Lung (tissue), 12 donors: ENCODE measurements around the gene PRR16. TPM values are rescaled to one million over a fixed set of nuclear protein-coding genes. Genes with fewer than 3 reads are reported as not detected.
A peak's percentile ranks its signal among the peaks of the same experiment; 100 is the strongest.

Experiments used
- ATAC-seq: fragments of 200-7000 bp; cut with Tn5 transposase; one replicate; pipeline ENCODE4 v1.9.1; 2020; ENCODE audit warnings: moderate number of reproducible peaks; ENCODE audit not compliant: insufficient read depth, low FRiP score
- DNase-seq, 3 donors: peaks; one replicate each; pipeline ENCODE4 v3.0.0-alpha.2; 2013 to 2017
- H3K27ac ChIP-seq, 2 donors: one replicate each; pipeline ENCODE4 v1.5.1; 2013; ENCODE audit warnings: mild to moderate bottlenecking in 2 of 2, moderate library complexity in 2 of 2, control low read depth in 1 of 2, inconsistent platforms in 1 of 2, low read depth in 1 of 2, low read length in 1 of 2
- H3K27me3 ChIP-seq, 3 donors: one replicate each; pipeline ENCODE4 v1.5.1; 2013; ENCODE audit warnings: low read length in 2 of 3; ENCODE audit not compliant: control insufficient read depth in 3 of 3, insufficient read depth in 3 of 3
- H3K36me3 ChIP-seq, 4 donors: one replicate each; pipeline ENCODE4 v1.5.1; 2013; ENCODE audit warnings: low read length in 4 of 4, mild to moderate bottlenecking in 1 of 4, moderate library complexity in 1 of 4; ENCODE audit not compliant: control insufficient read depth in 4 of 4, insufficient read depth in 4 of 4
- H3K4me1 ChIP-seq, 5 donors: one replicate each; pipeline ENCODE4 v1.5.1; 2013; ENCODE audit warnings: low read length in 5 of 5, mild to moderate bottlenecking in 2 of 5, moderate library complexity in 1 of 5; ENCODE audit not compliant: control insufficient read depth in 5 of 5, insufficient read depth in 5 of 5
- H3K4me3 ChIP-seq: one replicate; pipeline ENCODE4 v1.5.1; 2013; ENCODE audit warnings: mild to moderate bottlenecking, control low read depth, moderate library complexity
- H3K9ac ChIP-seq, 2 donors: one replicate each; pipeline ENCODE4 v1.5.1; 2013; ENCODE audit warnings: low read length in 2 of 2, control low read depth in 1 of 2; ENCODE audit not compliant: insufficient read depth in 1 of 2
- H3K9me3 ChIP-seq, 4 donors: one replicate each; pipeline ENCODE4 v1.5.1; 2013; ENCODE audit warnings: low read length in 3 of 4, mild to moderate bottlenecking in 1 of 4, moderate library complexity in 1 of 4; ENCODE audit not compliant: control insufficient read depth in 4 of 4, insufficient read depth in 3 of 4
- CTCF ChIP-seq: IDR thresholded peaks from 2 replicates; pipeline ENCODE4 v1.5.1; 2012; ENCODE audit warnings: mild to moderate bottlenecking; ENCODE audit errors: control extremely low read depth, extremely low read depth
- WGBS, 2 donors: extraction: QIAGEN DNeasy Blood & Tissue Kit; methylation state at CpG; one replicate each; pipeline ENCODE4 v1.1.7; 2013; 5-methylcytosine and 5-hydroxymethylcytosine counted together
- polyA plus RNA-seq, 2 donors: library from polyadenylated mRNA; stranded (reverse); fragments of 200-250 nt; gene quantifications; one replicate each; pipeline ENCODE4 v1.2.1, GENCODE V29; 2013
- total RNA-seq, 2 donors: library from RNA; depleted of rRNA in 1 of 2; stranded (reverse); fragments of >200 nt in 1 of 2; gene quantifications; one replicate each; pipeline ENCODE4 v1.2.1, GENCODE V29; 2014 to 2021
- donor health status: control.
- donor health status: control.
- donor health status: Bipolar disorder and iron deficiency.
- donor health status: healthy.
- donor health status: DM: yes; HTN: yes; CAD: no.

PRR16 gene
- total and polyA plus RNA-seq, 4 donors = 1.1 to 6.6 (median 5.9) TPM

DNA sequence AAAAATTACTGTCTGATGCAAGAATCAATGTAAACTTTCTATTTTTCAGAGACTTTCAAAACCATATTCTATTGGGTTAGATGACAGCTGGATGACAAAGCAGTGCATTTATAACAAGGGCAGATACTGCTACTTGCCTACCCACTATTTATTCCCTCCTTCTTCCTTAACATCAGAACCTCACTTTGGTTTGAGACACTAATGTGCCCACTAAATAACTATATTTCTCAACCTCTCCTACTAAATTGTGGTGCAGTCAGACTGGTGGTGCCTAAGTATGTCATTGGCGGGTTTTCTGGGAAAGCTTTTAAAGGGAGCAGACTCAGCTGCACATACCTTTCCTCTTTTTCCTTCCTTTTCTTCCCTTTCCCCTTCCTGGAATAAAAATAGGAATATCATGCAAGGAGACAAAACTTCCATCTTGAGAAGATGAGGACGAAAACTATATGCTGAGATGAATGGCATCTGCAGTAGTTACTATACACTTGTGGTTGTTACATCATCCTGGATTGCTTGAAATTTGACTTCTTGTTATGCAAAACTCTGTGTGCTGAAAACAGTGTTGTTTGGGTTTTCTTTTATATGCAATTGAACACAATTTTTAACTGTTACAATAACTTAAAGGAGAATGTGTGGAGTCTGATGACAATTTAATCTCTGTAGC lies 43.8 kb downstream of the PRR16 start:
- H3K4me1 ChIP-seq = peaks cover 0 to 16% (median 6%) of the 10 kb centered on the region in 5 donors
- DNase-seq = peak in 2 of 3 donors; percentile 29 to 42
- no peak for ATAC-seq
- H3K9ac ChIP-seq = no peak overlapping the region
- H3K36me3 ChIP-seq = no peaks in the 10 kb centered on the region
- WGBS, 2 donors = 75 to 84% methylated on average over 2 of the region's 2 CpGs
- no peaks in the 10 kb centered on the region for H3K27me3 ChIP-seq
- TF ChIP-seq CTCF = no peak
- H3K27ac ChIP-seq = no peak overlapping the region
- no peak overlapping the region for H3K4me3 ChIP-seq
- H3K9me3 ChIP-seq = no peaks in the 10 kb centered on the region

GRCh38 chr5:120509053-120509452 lies 45.0 kb downstream of the PRR16 start:
- DNase-seq (no peak), ATAC-seq (no peak)
- H3K9me3 ChIP-seq = no peaks in the 10 kb centered on the region
- peaks cover 0 to 16% (median 6%) of the 10 kb centered on the region in 5 donors for H3K4me1 ChIP-seq
- H3K4me3 ChIP-seq = no peak overlapping the region
- no peaks in the 10 kb centered on the region for H3K27me3 ChIP-seq
- 83 to 84% methylated on average over 3 of the region's 3 CpGs for whole genome bisulfite sequencing, 2 donors
- H3K36me3 ChIP-seq = no peaks in the 10 kb centered on the region
- TF ChIP-seq CTCF = no peak
- no peak overlapping the region for H3K9ac ChIP-seq
- H3K27ac ChIP-seq = no peak overlapping the region

- 58 to 78% methylated on average over 2 of the region's 2 CpGs for WGBS, 2 donors
- Histone ChIP-seq H3K27me3 (no peaks in the 10 kb centered on the region), H3K4me1 (peaks cover 0 to 16% (median 6%) of the 10 kb centered on the region in 5 donors), H3K9me3 (no peaks in the 10 kb centered on the region), H3K9ac (no peak overlapping the region), H3K4me3 (no peak overlapping the region), H3K36me3 (no peaks in the 10 kb centered on the region), H3K27ac (no peak overlapping the region)
- no peak for DNase-seq
- no peak for TF ChIP-seq CTCF
- no peak for ATAC-seq
Measured at GRCh38 chr5:120510098-120510637, 46.1 kb downstream of the PRR16 start.
